ENCODE results near the gene ARMC10.
A peak's percentile ranks its signal among the peaks of the same experiment; 100 is the strongest.
"Not testable (repeated sequence)": the region's sequence is repeated elsewhere in the genome, so short reads cannot be mapped to it uniquely, and the experiment has no call there.

Gene ARMC10

GRCh38 chr7:103073989-103074518 lies 886 bp upstream of the ARMC10 start:
- no peaks in the 10 kb centered on the region for H3K9me3 ChIP-seq (ENCODE audit: low read depth, low read length)
- peak overlapping the region; percentile 91 for H3K9ac ChIP-seq (ENCODE audit: insufficient read length)
- no peaks in the 10 kb centered on the region for H3K36me3 ChIP-seq (ENCODE audit: insufficient read depth, low read length)
- DNase-seq (ENCODE audit: low read depth, low spot score) = no peak
- H3K4me3 ChIP-seq = peak overlapping the region; percentile 88
- TF ChIP-seq EZH2 (IDR thresholded peaks at IDR 0.05) = no peak
- TF ChIP-seq POLR2AphosphoS5 (IDR thresholded peaks at IDR 0.05; ENCODE audit: borderline replicate concordance, low read depth, low read length) = no peak
- TF ChIP-seq FOXP2 (optimal IDR thresholded peaks at IDR 0.05; ENCODE audit: control extremely low read depth, extremely low read length, insufficient read depth) = no peak
- H3K27ac ChIP-seq = no peak overlapping the region

DNA sequence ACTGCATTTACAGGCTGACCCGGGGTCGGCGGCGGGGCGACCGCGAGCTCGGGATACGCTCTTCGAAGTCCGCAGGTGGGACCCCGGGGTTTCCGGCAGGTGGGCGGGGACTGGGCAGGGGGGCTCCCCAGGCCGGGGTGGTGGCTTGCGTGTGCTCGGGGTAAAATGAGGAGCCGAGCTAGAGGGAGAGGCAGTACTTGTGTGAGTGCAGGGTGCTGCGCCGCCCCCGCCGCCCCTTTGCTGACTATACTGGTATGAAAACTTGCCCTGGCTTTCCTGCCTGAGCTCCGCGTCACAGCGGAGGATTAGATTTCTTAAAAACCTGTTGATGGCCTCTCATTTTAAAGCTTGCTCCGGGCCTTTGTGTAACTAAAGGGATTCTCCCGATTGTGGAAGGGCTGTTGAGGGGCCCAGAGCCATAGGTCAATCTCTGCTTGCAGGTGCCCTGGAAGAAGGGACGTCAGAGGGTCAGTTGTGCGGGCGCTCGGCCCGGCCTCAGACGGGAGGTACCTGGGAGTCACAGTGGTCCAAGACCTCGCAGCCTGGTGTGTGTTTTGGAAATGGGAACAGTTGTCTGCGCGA lies 488 bp downstream of the ARMC10 start:
- Histone ChIP-seq H3K36me3 (ENCODE audit: insufficient read depth, low read length) (peaks cover 8% of the 10 kb centered on the region; the same call in 1 of the 2 replicates), H3K27ac (no peak overlapping the region; the same call in 1 of the 2 replicates), H3K4me3 (peak overlapping the region; percentile 88), H3K9me3 (ENCODE audit: low read depth, low read length) (no peaks in the 10 kb centered on the region), H3K9ac (ENCODE audit: insufficient read length) (peak overlapping the region; percentile 91)
- DNase-seq (ENCODE audit: low read depth, low spot score) = no peak
- no peak for TF ChIP-seq POLR2AphosphoS5 (IDR thresholded peaks at IDR 0.05; ENCODE audit: borderline replicate concordance, low read depth, low read length)
- no peak for TF ChIP-seq FOXP2 (optimal IDR thresholded peaks at IDR 0.05; ENCODE audit: control extremely low read depth, extremely low read length, insufficient read depth)
- no peak for TF ChIP-seq EZH2 (IDR thresholded peaks at IDR 0.05)

DNA sequence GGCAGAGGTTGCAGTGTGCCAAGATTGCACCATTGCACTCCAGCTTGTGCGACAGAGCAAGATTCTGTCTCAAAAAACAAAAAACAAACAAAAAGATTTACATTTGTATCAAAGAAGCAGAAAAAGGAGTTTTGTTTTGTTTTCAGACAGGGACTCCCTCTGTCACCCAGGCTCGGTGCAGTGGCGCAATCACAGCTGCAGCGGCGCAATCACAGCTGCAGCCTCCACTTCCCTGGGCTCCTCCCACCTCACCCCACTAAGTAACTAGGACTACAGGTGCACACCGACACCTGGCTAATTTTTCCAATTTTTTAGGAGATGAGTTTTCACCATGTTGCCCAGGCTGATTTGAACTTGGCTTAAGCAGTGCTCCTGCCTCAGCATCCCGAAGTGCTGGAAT lies 1.8 kb downstream of the ARMC10 start:
- TF ChIP-seq POLR2AphosphoS5 (IDR thresholded peaks at IDR 0.05; ENCODE audit: borderline replicate concordance, low read depth, low read length) = no peak
- no peak overlapping the region for H3K4me3 ChIP-seq
- no peak for DNase-seq (ENCODE audit: low read depth, low spot score)
- H3K27ac ChIP-seq = no peak overlapping the region
- no peaks in the 10 kb centered on the region for H3K9me3 ChIP-seq (ENCODE audit: low read depth, low read length)
- peaks cover 8% of the 10 kb centered on the region; the same call in 1 of the 2 replicates for H3K36me3 ChIP-seq (ENCODE audit: insufficient read depth, low read length)
- H3K9ac ChIP-seq (ENCODE audit: insufficient read length) = no peak overlapping the region

- TF ChIP-seq EZH2 (IDR thresholded peaks at IDR 0.05) = no peak
- no peak for TF ChIP-seq POLR2AphosphoS5 (IDR thresholded peaks at IDR 0.05; ENCODE audit: borderline replicate concordance, low read depth, low read length)
- no peak for TF ChIP-seq FOXP2 (optimal IDR thresholded peaks at IDR 0.05; ENCODE audit: control extremely low read depth, extremely low read length, insufficient read depth)
- peaks cover 8% of the 10 kb centered on the region; the same call in 1 of the 2 replicates for H3K36me3 ChIP-seq (ENCODE audit: insufficient read depth, low read length)
- H3K4me3 ChIP-seq = no peak overlapping the region
- H3K9me3 ChIP-seq (ENCODE audit: low read depth, low read length) = no peaks in the 10 kb centered on the region
- H3K27ac ChIP-seq = no peak overlapping the region
- no peak overlapping the region for H3K9ac ChIP-seq (ENCODE audit: insufficient read length)
- DNase-seq (ENCODE audit: low read depth, low spot score) = no peak
Observed at GRCh38 chr7:103077318-103077717, 2.4 kb downstream of the ARMC10 start.

GRCh38 chr7:103078226-103078625 lies 3.3 kb downstream of the ARMC10 start:
- H3K4me3 ChIP-seq; DNase-seq (ENCODE audit: low read depth, low spot score); H3K9ac ChIP-seq (ENCODE audit: insufficient read length); H3K27ac ChIP-seq; H3K9me3 ChIP-seq (ENCODE audit: low read depth, low read length): not testable (repeated sequence)
- H3K36me3 ChIP-seq (ENCODE audit: insufficient read depth, low read length) = peaks cover 14% of the 10 kb centered on the region; the same call in 1 of the 2 replicates

DNA sequence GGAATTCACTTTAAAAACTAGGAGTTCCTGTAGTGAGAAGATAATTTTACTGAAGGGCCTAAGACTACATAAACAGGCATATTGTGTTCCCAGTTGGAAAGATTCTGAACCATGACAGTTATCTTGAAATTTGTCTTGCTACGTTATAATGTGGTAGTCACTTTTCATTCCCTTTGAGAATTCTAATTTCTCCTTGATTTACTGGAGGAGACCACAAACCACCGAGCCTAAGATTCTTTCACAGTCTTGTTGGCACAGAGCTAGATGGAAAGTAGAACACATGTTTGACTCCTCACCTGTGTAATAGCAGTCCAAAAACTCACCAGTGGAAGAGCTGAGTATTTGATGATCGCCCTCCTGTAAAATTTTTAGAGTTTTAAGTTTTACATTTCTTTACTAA lies 4.9 kb downstream of the ARMC10 start:
- no peak for TF ChIP-seq FOXP2 (optimal IDR thresholded peaks at IDR 0.05; ENCODE audit: control extremely low read depth, extremely low read length, insufficient read depth)
- no peak for TF ChIP-seq POLR2AphosphoS5 (IDR thresholded peaks at IDR 0.05; ENCODE audit: borderline replicate concordance, low read depth, low read length)
- no peak for TF ChIP-seq EZH2 (IDR thresholded peaks at IDR 0.05)
- Histone ChIP-seq H3K4me3 (no peak overlapping the region), H3K27ac (no peak overlapping the region), H3K9me3 (ENCODE audit: low read depth, low read length) (no peaks in the 10 kb centered on the region), H3K36me3 (ENCODE audit: insufficient read depth, low read length) (peaks cover 23% of the 10 kb centered on the region), H3K9ac (ENCODE audit: insufficient read length) (peak overlapping the region; percentile 26)
- no peak for DNase-seq (ENCODE audit: low read depth, low spot score)

DNA sequence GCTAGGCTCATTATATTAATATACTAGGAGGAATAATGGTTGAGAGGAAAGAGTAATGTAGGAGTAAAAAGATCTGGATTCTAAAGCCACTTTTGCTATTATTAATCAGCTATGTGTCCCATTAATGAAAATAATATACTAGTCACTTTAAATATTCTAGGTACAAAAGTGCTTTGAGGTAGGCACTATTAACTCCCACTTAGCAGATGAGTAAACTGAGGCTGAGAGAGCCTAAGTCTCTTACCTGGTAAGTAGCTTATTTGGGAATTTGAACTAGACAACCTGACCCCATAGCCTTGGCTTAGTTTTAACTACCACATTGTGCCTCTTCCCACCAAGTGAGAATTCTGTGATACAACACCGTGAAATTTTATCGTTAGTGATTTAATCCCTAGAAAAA lies 6.0 kb downstream of the ARMC10 start:
- H3K4me3 ChIP-seq = no peak overlapping the region
- no peaks in the 10 kb centered on the region for H3K9me3 ChIP-seq (ENCODE audit: low read depth, low read length)
- DNase-seq (ENCODE audit: low read depth, low spot score) = no peak
- peaks cover 29% of the 10 kb centered on the region for H3K36me3 ChIP-seq (ENCODE audit: insufficient read depth, low read length)
- TF ChIP-seq EZH2 (IDR thresholded peaks at IDR 0.05) = no peak
- no peak for TF ChIP-seq POLR2AphosphoS5 (IDR thresholded peaks at IDR 0.05; ENCODE audit: borderline replicate concordance, low read depth, low read length)
- no peak for TF ChIP-seq FOXP2 (optimal IDR thresholded peaks at IDR 0.05; ENCODE audit: control extremely low read depth, extremely low read length, insufficient read depth)
- no peak overlapping the region for H3K9ac ChIP-seq (ENCODE audit: insufficient read length)
- no peak overlapping the region for H3K27ac ChIP-seq

DNA sequence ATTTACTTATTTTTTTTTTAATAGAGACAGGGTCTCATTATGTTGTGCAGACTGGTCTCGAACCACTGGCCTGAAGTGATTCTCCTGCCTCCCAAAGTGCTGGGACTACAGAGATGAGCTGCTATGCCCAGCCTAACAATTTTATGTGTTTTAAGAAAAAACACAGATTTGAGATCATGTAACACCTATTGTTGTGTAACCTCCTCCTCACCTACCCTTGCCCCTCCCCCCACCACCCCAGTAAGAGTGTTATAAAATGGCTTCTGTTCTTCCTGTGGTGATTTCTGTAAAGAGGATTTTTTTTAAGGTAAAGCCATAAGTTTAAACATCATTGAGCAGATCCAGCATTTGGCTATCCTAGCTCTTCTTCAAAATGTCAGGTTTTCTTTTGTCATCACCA lies 7.6 kb downstream of the ARMC10 start:
- DNase-seq (ENCODE audit: low read depth, low spot score) = no peak
- Histone ChIP-seq H3K27ac (no peak overlapping the region), H3K9me3 (ENCODE audit: low read depth, low read length) (no peaks in the 10 kb centered on the region), H3K36me3 (ENCODE audit: insufficient read depth, low read length) (peaks cover 40% of the 10 kb centered on the region), H3K4me3 (no peak overlapping the region), H3K9ac (ENCODE audit: insufficient read length) (no peak overlapping the region)
- TF ChIP-seq FOXP2 (optimal IDR thresholded peaks at IDR 0.05; ENCODE audit: control extremely low read depth, extremely low read length, insufficient read depth) (no peak), POLR2AphosphoS5 (IDR thresholded peaks at IDR 0.05; ENCODE audit: borderline replicate concordance, low read depth, low read length) (no peak), EZH2 (IDR thresholded peaks at IDR 0.05) (no peak)

DNA sequence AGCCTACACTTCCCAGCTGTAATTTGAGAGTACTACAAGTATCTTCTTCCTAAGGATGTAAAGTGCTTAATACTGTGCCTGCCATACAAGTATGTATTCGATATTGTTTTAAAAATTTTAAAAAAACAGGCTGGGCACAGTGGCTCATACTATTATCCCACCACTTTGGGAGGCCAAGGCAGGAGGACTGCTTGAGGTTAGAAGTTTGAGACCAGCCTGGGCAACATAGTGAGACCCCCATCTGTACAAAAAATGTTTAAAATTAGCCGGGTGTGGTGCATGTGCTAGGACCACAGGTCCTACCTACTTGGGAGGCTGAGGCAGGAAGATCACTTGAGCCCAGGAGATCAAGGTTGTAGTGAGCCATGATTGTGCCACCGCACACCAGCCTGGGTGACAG lies 8.3 kb downstream of the ARMC10 start:
- no peak for DNase-seq (ENCODE audit: low read depth, low spot score)
- no peak overlapping the region for H3K4me3 ChIP-seq
- H3K9me3 ChIP-seq (ENCODE audit: low read depth, low read length) = no peaks in the 10 kb centered on the region
- H3K27ac ChIP-seq = no peak overlapping the region
- H3K9ac ChIP-seq (ENCODE audit: insufficient read length) = no peak overlapping the region
- peaks cover 47% of the 10 kb centered on the region for H3K36me3 ChIP-seq (ENCODE audit: insufficient read depth, low read length)
- TF ChIP-seq FOXP2 (optimal IDR thresholded peaks at IDR 0.05; ENCODE audit: control extremely low read depth, extremely low read length, insufficient read depth) (no peak), EZH2 (IDR thresholded peaks at IDR 0.05) (no peak), POLR2AphosphoS5 (IDR thresholded peaks at IDR 0.05; ENCODE audit: borderline replicate concordance, low read depth, low read length) (no peak)

GRCh38 chr7:103092321-103092720 lies 17.4 kb downstream of the ARMC10 start:
- H3K9ac ChIP-seq (ENCODE audit: insufficient read length); H3K4me3 ChIP-seq: not testable (repeated sequence)

More at GRCh38 chr7:103092321-103092720, 17.4 kb downstream of the ARMC10 start:
- H3K36me3 ChIP-seq (ENCODE audit: insufficient read depth, low read length) = peaks cover 32% of the 10 kb centered on the region
- H3K27ac ChIP-seq = peak overlapping the region; percentile 21
- H3K9me3 ChIP-seq (ENCODE audit: low read depth, low read length); DNase-seq (ENCODE audit: low read depth, low spot score): not testable (repeated sequence)
